Astrocyte of the cerebellum (primary cell): ENCODE results near the gene TMEM107.

ENCODE experiments used
- DNase-seq: peaks from one replicate; pipeline ENCODE4 v3.0.0-alpha.2; 2011; ENCODE audit warnings: low read depth
- H3K4me3 ChIP-seq: 2 replicates; pipeline ENCODE4 v1.5.1; 2011; ENCODE audit warnings: mild to moderate bottlenecking, low read depth, low read length, moderate library complexity
- in situ Hi-C: cut with HindIII; loops from 2 replicates; pipeline ENCODE4 v1.10.0; 2017; ENCODE audit warnings: low sequenced_read_pairs
- TF ChIP-seq, protein P1 (sequence below): IDR thresholded peaks from 2 replicates; pipeline ENCODE4 v1.5.1; 2012; ENCODE audit warnings: low read length, low read depth, moderate library complexity, mild to moderate bottlenecking; ENCODE audit errors: missing control alignments

Gene TMEM107

DNA sequence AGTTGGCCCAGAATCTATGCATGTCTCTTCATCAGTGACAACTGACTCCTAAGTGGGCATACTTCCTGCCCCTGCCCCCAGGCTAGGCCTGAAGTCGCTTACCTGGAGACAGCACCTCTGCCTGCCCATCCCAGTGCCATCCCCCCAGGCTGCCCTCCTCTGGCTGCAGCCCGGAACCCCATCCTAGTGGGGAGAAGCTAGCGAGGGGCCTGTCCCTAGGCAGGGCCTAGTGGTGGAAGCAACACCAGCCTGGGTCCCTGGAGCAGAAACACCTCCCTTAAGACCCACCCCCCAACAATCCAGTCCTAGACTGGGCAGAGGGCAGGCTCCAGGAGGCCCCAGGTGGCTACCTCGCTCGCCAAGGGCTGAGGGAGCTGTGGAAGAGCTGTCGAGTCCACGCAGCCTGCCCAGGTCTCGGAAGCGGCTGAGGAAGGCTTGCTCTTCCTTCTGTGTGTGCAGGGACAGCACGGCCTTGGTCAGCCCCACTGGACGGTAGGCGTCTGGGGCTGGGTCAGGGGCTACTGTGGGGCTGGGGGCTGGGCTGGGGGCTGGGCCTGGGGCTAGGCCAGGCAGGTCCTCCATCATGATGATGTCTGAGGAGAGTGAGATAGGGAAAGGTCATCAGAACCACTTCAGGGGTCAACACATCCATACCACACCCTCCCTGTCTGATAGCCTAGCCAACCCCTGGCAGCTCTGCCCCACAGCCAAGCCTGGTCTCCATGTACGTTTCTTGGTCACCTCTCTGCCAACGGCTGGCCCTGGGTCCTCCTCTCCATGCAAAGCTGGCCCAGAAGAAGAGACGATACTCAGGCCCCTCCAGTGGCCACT, 31.6 kb downstream of the TMEM107 start:
- in situ Hi-C loops: no loop called here

DNA sequence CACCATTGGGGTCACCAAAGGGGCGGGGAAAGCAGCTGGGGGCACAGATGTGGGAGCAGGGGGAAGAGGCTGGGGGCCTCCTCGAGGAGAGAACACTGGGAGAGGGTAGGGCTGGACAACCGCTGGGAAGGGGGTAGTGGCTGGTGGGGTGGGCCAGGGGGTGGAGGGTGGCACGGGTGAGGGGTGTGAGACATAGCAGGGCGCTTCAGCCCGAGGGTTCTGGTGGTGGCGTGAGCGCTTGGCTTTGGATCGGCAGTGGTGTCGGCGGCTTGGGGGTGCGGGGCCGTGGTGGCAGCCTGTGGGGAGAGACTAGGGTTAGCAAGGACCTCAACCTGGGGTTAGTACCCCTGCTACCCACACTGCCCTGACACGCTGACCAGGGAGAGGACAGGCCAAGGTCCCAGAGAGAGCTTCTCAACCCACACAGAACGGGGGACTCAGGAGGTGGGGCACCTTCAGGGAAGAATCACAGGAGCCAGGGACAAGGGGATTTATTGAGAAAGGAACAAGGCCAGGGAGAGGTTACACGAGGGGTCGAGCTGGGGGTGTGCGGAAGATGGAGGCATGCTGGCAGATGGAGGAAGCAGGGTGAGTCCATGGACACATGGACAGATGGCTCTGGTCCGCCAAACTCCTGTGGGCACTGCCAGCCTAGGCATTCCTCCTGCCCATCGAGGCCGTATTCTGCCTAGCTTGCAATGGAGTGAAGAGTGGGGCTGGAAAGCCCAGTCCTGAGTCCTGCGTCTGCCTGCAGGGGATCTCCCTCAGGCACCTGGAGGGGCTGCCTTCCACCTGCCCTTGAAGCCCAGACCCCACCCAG, 32.4 kb downstream of the TMEM107 start:
- TF ChIP-seq, protein P1, sequence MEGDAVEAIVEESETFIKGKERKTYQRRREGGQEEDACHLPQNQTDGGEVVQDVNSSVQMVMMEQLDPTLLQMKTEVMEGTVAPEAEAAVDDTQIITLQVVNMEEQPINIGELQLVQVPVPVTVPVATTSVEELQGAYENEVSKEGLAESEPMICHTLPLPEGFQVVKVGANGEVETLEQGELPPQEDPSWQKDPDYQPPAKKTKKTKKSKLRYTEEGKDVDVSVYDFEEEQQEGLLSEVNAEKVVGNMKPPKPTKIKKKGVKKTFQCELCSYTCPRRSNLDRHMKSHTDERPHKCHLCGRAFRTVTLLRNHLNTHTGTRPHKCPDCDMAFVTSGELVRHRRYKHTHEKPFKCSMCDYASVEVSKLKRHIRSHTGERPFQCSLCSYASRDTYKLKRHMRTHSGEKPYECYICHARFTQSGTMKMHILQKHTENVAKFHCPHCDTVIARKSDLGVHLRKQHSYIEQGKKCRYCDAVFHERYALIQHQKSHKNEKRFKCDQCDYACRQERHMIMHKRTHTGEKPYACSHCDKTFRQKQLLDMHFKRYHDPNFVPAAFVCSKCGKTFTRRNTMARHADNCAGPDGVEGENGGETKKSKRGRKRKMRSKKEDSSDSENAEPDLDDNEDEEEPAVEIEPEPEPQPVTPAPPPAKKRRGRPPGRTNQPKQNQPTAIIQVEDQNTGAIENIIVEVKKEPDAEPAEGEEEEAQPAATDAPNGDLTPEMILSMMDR: no peak

More for the DNA sequence above, 31.6 kb downstream of the TMEM107 start:
- TF ChIP-seq, protein P1: no peak
- no peak overlapping the region for H3K4me3 ChIP-seq
- DNase-seq: no peak

DNA sequence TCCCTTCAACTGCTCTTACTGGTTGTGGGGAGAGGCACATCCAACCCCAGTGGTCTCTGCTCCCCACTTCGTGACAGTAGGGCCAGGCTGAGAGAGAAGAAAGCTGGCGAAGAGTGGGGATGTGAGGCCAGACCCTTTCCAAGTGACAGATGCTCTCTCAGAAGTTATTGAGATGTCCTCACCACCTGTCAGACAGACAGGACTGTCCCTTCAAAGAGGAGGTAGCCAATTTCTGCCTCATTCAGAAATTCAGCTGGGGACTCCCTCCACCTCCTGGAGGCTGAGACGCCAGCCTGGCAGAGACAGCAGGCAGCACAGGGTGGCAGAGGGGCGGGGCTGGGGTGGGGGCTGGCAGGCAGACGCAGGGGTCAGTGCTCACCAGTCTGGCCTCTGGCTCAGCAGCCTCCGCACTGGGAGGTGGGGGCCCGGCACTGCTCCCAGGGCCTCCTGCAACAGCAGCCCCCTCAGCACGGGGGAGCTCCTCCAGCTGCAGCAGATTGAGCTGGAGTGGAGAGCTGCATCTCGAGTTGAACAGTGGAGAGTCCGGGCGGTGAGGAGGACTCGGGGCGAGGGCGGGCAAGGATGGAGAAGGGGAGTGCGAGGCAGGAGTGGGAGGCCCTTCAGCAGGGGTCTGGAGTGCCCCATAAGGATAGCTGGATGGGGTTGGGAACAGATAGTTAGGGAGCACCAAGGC, 33.1 kb downstream of the TMEM107 start:
- in situ Hi-C loops: no loop called here
- DNase-seq: no peak
- no peak overlapping the region for H3K4me3 ChIP-seq
- TF ChIP-seq, protein P1: no peak

More for the DNA sequence above, 32.4 kb downstream of the TMEM107 start:
- H3K4me3 ChIP-seq: no peak overlapping the region
- in situ Hi-C loops: no loop called here
- DNase-seq: no peak

DNA sequence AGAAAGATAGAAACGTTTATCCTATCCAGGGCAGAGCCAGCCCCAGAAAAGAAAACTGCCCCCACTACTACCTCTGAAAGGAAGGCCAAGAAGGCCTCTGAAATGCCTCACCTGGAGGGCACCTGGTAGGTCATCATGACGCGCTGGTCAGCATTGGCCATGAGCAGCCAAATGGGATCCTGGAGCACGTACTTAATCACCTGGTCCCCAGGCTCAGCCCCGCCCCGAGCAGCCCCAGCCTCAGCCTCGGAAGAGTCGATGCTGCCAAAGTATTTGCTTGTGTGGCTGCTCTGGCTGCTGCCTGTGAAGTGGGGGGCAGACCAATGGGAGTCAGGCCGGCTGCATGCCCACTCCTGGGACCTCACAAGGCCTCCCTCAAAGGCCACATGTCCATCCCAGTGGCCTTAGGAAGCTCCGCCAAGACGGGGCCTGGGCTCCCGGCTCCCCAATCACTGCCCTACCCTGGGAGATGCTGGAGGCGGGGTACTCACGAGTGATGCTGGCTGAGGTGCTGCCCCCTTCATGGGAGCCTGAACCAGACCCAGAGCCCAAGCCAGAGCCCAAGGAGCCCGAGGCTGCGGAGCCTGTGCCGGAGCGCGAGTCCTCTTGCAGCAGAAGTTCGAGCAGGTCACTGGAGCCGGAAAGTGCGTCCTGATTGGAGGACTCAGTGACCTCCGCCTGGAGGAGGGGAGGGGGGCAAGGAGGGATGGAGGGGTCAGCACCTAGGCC, 33.9 kb downstream of the TMEM107 start:
- no peak overlapping the region for H3K4me3 ChIP-seq
- DNase-seq: no peak
- TF ChIP-seq, protein P1: no peak
- in situ Hi-C loops: no loop called here

DNA sequence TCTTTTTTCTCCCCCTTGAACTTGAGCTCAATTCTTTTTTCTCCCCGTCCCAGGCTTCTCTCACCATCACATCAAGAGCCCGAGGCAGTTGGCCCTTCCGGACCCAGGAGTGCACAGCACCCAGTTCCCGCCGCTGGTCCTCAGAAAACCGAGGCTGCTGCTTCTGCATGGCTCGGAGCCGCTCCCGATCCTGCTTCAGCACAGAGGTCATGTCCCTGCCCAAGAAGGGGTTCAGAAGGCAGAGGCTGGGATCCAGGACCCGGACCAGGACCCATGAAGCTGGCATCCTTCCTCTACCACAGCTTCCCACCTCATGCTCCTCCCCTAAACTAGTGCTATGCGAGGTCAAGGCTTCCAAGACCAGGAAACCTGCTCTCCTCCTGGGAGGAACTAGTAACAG, 34.4 kb downstream of the TMEM107 start:
- TF ChIP-seq, protein P1: no peak
- in situ Hi-C loops: no loop called here

DNA sequence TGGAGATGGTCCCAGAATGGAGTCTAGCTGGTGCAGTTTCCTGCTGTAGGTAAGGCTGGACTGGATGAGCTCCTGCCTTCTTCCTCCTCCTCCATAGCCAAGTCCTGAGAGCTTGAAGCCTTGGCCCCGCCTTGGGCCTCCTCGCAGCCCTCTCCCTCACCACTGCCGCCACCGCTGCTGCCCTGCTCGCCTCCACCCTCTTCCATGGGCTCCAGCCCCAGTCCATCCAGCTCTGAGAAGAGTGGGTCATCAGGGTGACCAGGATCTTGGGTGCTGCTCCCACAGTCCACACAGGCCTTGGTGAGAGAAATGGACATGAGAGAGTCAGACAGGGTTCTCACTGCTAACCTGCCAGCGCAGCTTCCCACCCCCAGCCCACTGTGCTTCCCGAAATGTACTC, 35.1 kb downstream of the TMEM107 start:
- in situ Hi-C loops: no loop called here
- DNase-seq: no peak
- H3K4me3 ChIP-seq: no peak overlapping the region
- TF ChIP-seq, protein P1: no peak

More for the DNA sequence above, 34.4 kb downstream of the TMEM107 start:
- H3K4me3 ChIP-seq: no peak overlapping the region
- DNase-seq: no peak
